Activated naive CD8-positive, alpha-beta T cell (primary cell): Measurements from ENCODE around the gene DHTKD1.

Experiments
- H3K27ac Mint-ChIP-seq: one replicate; pipeline ENCODE4 v1.8.0; 2021; ENCODE audit warnings: mixed read lengths
- H3K27me3 Mint-ChIP-seq: one replicate; pipeline ENCODE4 v1.8.0; 2021; ENCODE audit warnings: mixed read lengths
- H3K36me3 Mint-ChIP-seq: one replicate; pipeline ENCODE4 v1.8.0; 2021; ENCODE audit warnings: mixed read lengths
- H3K4me1 Mint-ChIP-seq: one replicate; pipeline ENCODE4 v1.8.0; 2021; ENCODE audit warnings: low read depth, mixed read lengths
- H3K4me3 Mint-ChIP-seq: one replicate; pipeline ENCODE4 v1.8.0; 2021; ENCODE audit warnings: mild to moderate bottlenecking, mixed read lengths
- H3K9me3 Mint-ChIP-seq: one replicate; pipeline ENCODE4 v1.8.0; 2021; ENCODE audit warnings: low read depth, mixed read lengths

Gene DHTKD1

GRCh38 chr10:12068449-12069269 lies at the start of gene DHTKD1:
DHTKD1 (plus strand) TSS chr10:12068954; CDS start chr10:12069034, 80 bp downstream.
- H3K27me3 Mint-ChIP-seq = no peaks in the 10 kb centered on the region
- H3K36me3 Mint-ChIP-seq = no peaks in the 10 kb centered on the region
- no peaks in the 10 kb centered on the region for H3K9me3 Mint-ChIP-seq
- H3K27ac Mint-ChIP-seq = peak within 1 kb of the TSS; percentile 91
- H3K4me3 Mint-ChIP-seq = peak within 1 kb of the TSS; percentile 87
- H3K4me1 Mint-ChIP-seq = peaks cover 24% of the 10 kb centered on the region

GRCh38 chr10:12019283-12019971 lies 49.3 kb upstream of the DHTKD1 start:
- no peak overlapping the region for H3K27ac Mint-ChIP-seq
- peaks cover 2% of the 10 kb centered on the region for H3K36me3 Mint-ChIP-seq
- H3K4me1 Mint-ChIP-seq = peaks cover 28% of the 10 kb centered on the region
- H3K9me3 Mint-ChIP-seq = no peaks in the 10 kb centered on the region
- no peak overlapping the region for H3K4me3 Mint-ChIP-seq
- no peaks in the 10 kb centered on the region for H3K27me3 Mint-ChIP-seq

- Mint-ChIP-seq H3K36me3 (peaks cover 2% of the 10 kb centered on the region), H3K4me3 (no peak overlapping the region), H3K27ac (no peak overlapping the region), H3K27me3 (no peaks in the 10 kb centered on the region), H3K9me3 (no peaks in the 10 kb centered on the region), H3K4me1 (peaks cover 34% of the 10 kb centered on the region)
These were observed 48.2 kb upstream of the DHTKD1 start for GRCh38 chr10:12020574-12020973.

- peak overlapping the region; percentile 59 for H3K4me3 Mint-ChIP-seq
- H3K27ac Mint-ChIP-seq = peak overlapping the region; percentile 61
- no peaks in the 10 kb centered on the region for H3K27me3 Mint-ChIP-seq
- peaks cover 45% of the 10 kb centered on the region for H3K4me1 Mint-ChIP-seq
- H3K36me3 Mint-ChIP-seq = peaks cover 8% of the 10 kb centered on the region
- no peaks in the 10 kb centered on the region for H3K9me3 Mint-ChIP-seq
These were observed 46.0 kb upstream of the DHTKD1 start for GRCh38 chr10:12022580-12023257.

- Mint-ChIP-seq H3K4me1 (peaks cover 56% of the 10 kb centered on the region), H3K4me3 (no peak overlapping the region), H3K36me3 (peaks cover 13% of the 10 kb centered on the region), H3K27ac (no peak overlapping the region), H3K27me3 (no peaks in the 10 kb centered on the region), H3K9me3 (no peaks in the 10 kb centered on the region)
These were observed 43.2 kb upstream of the DHTKD1 start for GRCh38 chr10:12025591-12025990.

GRCh38 chr10:12027539-12027938 lies 41.2 kb upstream of the DHTKD1 start:
- no peak overlapping the region for H3K27ac Mint-ChIP-seq
- H3K27me3 Mint-ChIP-seq = no peaks in the 10 kb centered on the region
- no peaks in the 10 kb centered on the region for H3K9me3 Mint-ChIP-seq
- peaks cover 13% of the 10 kb centered on the region for H3K36me3 Mint-ChIP-seq
- H3K4me1 Mint-ChIP-seq = peaks cover 56% of the 10 kb centered on the region
- H3K4me3 Mint-ChIP-seq = no peak overlapping the region

- Mint-ChIP-seq H3K9me3 (no peaks in the 10 kb centered on the region), H3K36me3 (peaks cover 16% of the 10 kb centered on the region), H3K4me1 (peaks cover 44% of the 10 kb centered on the region), H3K27me3 (no peaks in the 10 kb centered on the region), H3K4me3 (no peak overlapping the region), H3K27ac (no peak overlapping the region)
These were observed 37.4 kb upstream of the DHTKD1 start for GRCh38 chr10:12031404-12031803.

- Mint-ChIP-seq H3K4me3 (no peak overlapping the region), H3K4me1 (peaks cover 41% of the 10 kb centered on the region), H3K9me3 (no peaks in the 10 kb centered on the region), H3K27me3 (no peaks in the 10 kb centered on the region), H3K27ac (no peak overlapping the region), H3K36me3 (peaks cover 8% of the 10 kb centered on the region)
These were observed 32.6 kb upstream of the DHTKD1 start for GRCh38 chr10:12036073-12036655.

GRCh38 chr10:12041766-12042408 lies 26.9 kb upstream of the DHTKD1 start:
- H3K9me3 Mint-ChIP-seq = no peaks in the 10 kb centered on the region
- peaks cover 39% of the 10 kb centered on the region for H3K4me1 Mint-ChIP-seq
- H3K36me3 Mint-ChIP-seq = peaks cover 3% of the 10 kb centered on the region
- H3K27me3 Mint-ChIP-seq = no peaks in the 10 kb centered on the region
- peak overlapping the region; percentile 95 for H3K27ac Mint-ChIP-seq
- H3K4me3 Mint-ChIP-seq = peak overlapping the region; percentile 99

GRCh38 chr10:12042409-12042796 lies 26.4 kb upstream of the DHTKD1 start:
- Mint-ChIP-seq H3K27me3 (no peaks in the 10 kb centered on the region), H3K27ac (peak overlapping the region; percentile 95), H3K9me3 (no peaks in the 10 kb centered on the region), H3K4me1 (peaks cover 38% of the 10 kb centered on the region), H3K4me3 (peak overlapping the region; percentile 99), H3K36me3 (peaks cover 3% of the 10 kb centered on the region)

GRCh38 chr10:12042797-12043651 lies 25.7 kb upstream of the DHTKD1 start, which contains the start of gene UPF2:
UPF2 (minus strand) TSS chr10:12042809; CDS start chr10:12035423, 7,386 bp downstream.
- Mint-ChIP-seq H3K4me1 (peaks cover 35% of the 10 kb centered on the region), H3K4me3 (peak within 1 kb of the TSS; percentile 99), H3K27ac (peak within 1 kb of the TSS; percentile 100), H3K36me3 (peaks cover 3% of the 10 kb centered on the region), H3K27me3 (no peaks in the 10 kb centered on the region), H3K9me3 (no peaks in the 10 kb centered on the region)

GRCh38 chr10:12045596-12045995 lies 23.2 kb upstream of the DHTKD1 start:
- Mint-ChIP-seq H3K4me1 (peaks cover 21% of the 10 kb centered on the region), H3K27ac (no peak overlapping the region), H3K9me3 (no peaks in the 10 kb centered on the region), H3K4me3 (no peak overlapping the region), H3K27me3 (no peaks in the 10 kb centered on the region), H3K36me3 (no peaks in the 10 kb centered on the region)

- Mint-ChIP-seq H3K36me3 (no peaks in the 10 kb centered on the region), H3K27me3 (no peaks in the 10 kb centered on the region), H3K4me1 (peaks cover 4% of the 10 kb centered on the region), H3K27ac (no peak overlapping the region), H3K4me3 (no peak overlapping the region), H3K9me3 (no peaks in the 10 kb centered on the region)
These were observed 20.2 kb upstream of the DHTKD1 start for GRCh38 chr10:12048547-12048946.

- no peaks in the 10 kb centered on the region for H3K27me3 Mint-ChIP-seq
- no peaks in the 10 kb centered on the region for H3K9me3 Mint-ChIP-seq
- no peak overlapping the region for H3K4me3 Mint-ChIP-seq
- H3K36me3 Mint-ChIP-seq = no peaks in the 10 kb centered on the region
- H3K27ac Mint-ChIP-seq = no peak overlapping the region
- H3K4me1 Mint-ChIP-seq = no peaks in the 10 kb centered on the region
These were observed 18.2 kb upstream of the DHTKD1 start for GRCh38 chr10:12050528-12050927.
